Mononuclear cell (primary cell): ENCODE data around the gene MUTYH. TPM values are rescaled to one million over a fixed set of nuclear protein-coding genes. Genes with fewer than 3 reads are reported as not detected.
"Not testable (repeated sequence)": the region's sequence is repeated elsewhere in the genome, so short reads cannot be mapped to it uniquely, and the experiment has no call there.

ENCODE experiments used
- H3K27me3 ChIP-seq: 2 replicates; pipeline ENCODE4 v1.6.0; 2011; ENCODE audit warnings: low read length, control low read depth; ENCODE audit not compliant: insufficient read depth
- H3K4me1 ChIP-seq: 2 replicates; pipeline ENCODE4 v1.5.1; 2011; ENCODE audit warnings: mild to moderate bottlenecking, low read length, control low read depth; ENCODE audit not compliant: insufficient read depth
- H3K4me3 ChIP-seq: 2 replicates; pipeline ENCODE4 v1.5.1; 2011; ENCODE audit warnings: mild to moderate bottlenecking, low read length, moderate library complexity
- H3K9me3 ChIP-seq: 2 replicates; pipeline ENCODE4 v1.5.1; 2011; ENCODE audit warnings: low read depth, mild to moderate bottlenecking, control low read depth, low read length
- total RNA-seq: library from RNA; depleted of rRNA; stranded (reverse); fragments of >200 nt; gene quantifications from one replicate; pipeline ENCODE4 v1.2.3, GENCODE V29; 2012

MUTYH gene
- total RNA-seq, 1 donor = 16.4 TPM

DNA sequence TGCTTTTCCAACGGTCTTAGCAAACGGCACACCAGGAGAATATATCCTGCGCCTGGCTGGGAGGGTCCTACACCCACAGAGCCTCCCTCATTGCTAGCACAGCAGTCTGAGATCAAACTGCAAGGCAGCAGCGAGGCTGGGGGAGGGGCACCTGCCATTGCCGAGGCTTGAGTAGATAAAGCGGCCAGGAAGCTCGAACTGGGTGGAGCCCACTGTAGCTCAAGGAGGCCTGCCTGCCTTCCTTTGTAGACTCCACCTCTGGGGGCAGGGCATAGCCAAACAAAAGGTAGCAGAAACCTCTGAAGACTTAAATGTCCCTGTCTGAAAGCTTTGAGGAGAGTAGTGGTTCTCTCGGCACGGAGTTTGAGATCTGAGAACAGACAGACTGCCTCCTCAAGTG, 55.4 kb downstream of the MUTYH start:
- not testable (repeated sequence) for H3K4me1 ChIP-seq, H3K27me3 ChIP-seq, H3K9me3 ChIP-seq, H3K4me3 ChIP-seq

DNA sequence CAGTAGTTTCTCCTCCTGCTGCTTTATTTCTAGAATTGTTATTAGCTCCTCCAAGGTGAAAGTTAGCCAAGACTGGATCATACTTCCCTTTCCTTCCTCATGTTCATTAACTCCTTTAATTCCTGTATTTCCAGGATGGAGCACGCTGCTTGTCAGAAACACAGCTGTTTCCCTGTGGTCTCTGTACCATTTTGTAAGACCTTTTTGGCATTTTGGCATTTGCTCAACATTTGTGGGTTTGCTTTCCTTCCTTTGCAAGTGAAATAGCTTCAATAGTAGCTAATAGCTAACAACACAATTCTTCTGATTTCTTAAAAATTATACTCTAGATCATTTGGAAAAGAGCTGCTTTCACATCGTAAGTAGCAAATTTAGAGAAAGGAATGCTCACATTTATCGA, 57.9 kb downstream of the MUTYH start:
- no peaks in the 10 kb centered on the region for H3K9me3 ChIP-seq
- H3K27me3 ChIP-seq = no peaks in the 10 kb centered on the region
- no peak overlapping the region for H3K4me3 ChIP-seq
- no peaks in the 10 kb centered on the region for H3K4me1 ChIP-seq

Other genes with a start within 250 kb of the MUTYH start
- 1.5 TPM for gene ZSWIM5, start 133.8 kb downstream of the MUTYH start, total RNA-seq
- not detected for gene HPDL, start 13.5 kb downstream of the MUTYH start, total RNA-seq
- gene TOE1, start 270 bp downstream of the MUTYH start, total RNA-seq = 28.2 TPM
- 4.0 TPM for gene TESK2, start 150.7 kb upstream of the MUTYH start, total RNA-seq
- gene CCDC163, start 159.6 kb upstream of the MUTYH start, total RNA-seq = 0.63 TPM
- 0.10 TPM for gene MMACHC, start 159.9 kb upstream of the MUTYH start, total RNA-seq
- gene PRDX1, start 181.4 kb upstream of the MUTYH start, total RNA-seq = 27.7 TPM
- gene AKR1A1, start 210.4 kb upstream of the MUTYH start, total RNA-seq = 37.3 TPM
- 43.1 TPM for gene NASP, start 243.6 kb upstream of the MUTYH start, total RNA-seq